ENCODE data around the gene KCNK17.

Gene KCNK17

GRCh38 chr6:39261751-39262150 is 52.5 kb downstream of the KCNK17 start:
- Histone ChIP-seq H3K14ac (ENCODE audit: low read length) (no peak overlapping the region), H3K36me3 (replicated peaks in 1 of 2; ENCODE audit: control insufficient read depth in 2 of 2, insufficient read depth in 2 of 2, low read length in 2 of 2) (no peaks in the 10 kb centered on the region), H3K4me2 (ENCODE audit: insufficient read depth, low read length, poor library complexity, severe bottlenecking) (no peak overlapping the region), H3K4ac (ENCODE audit: low read length) (no peak overlapping the region), H3K79me1 (ENCODE audit: low read depth, low read length) (no peaks in the 10 kb centered on the region), H3K23ac (ENCODE audit: low read depth, low read length, poor library complexity) (no peak overlapping the region), H2AFZ (ENCODE audit: low read length) (no peak overlapping the region), H2BK120ac (ENCODE audit: low read depth, low read length) (no peak overlapping the region), H3K18ac (ENCODE audit: low read length) (no peak overlapping the region), H3K9ac (ENCODE audit: low read depth, low read length, poor library complexity) (no peak overlapping the region), H2AK5ac (ENCODE audit: low read depth, low read length) (no peak overlapping the region), H2BK5ac (ENCODE audit: low read length) (no peak overlapping the region), H2BK15ac (ENCODE audit: low read length) (no peak overlapping the region), H3K4me1 (ENCODE audit: control insufficient read depth in 2 of 2, insufficient read depth in 1 of 2, low read depth in 1 of 2, low read length in 2 of 2) (peaks cover 0 to 1% of the 10 kb centered on the region in 2 donors), H3K4me3 (ENCODE audit: low read length in 2 of 2) (no peak overlapping the region), H4K8ac (ENCODE audit: low read depth, low read length) (no peak overlapping the region), H3K27ac (replicated peaks; ENCODE audit: low read length) (no peak overlapping the region), H2BK12ac (ENCODE audit: low read length) (no peak overlapping the region), H4K91ac (ENCODE audit: low read depth, low read length, poor library complexity) (no peak overlapping the region), H3K27me3 (ENCODE audit: control insufficient read depth in 3 of 3, insufficient read depth in 3 of 3, low read depth in 1 of 3, low read length in 3 of 3) (peaks cover 0 to 2% (median 0%) of the 10 kb centered on the region in 3 experiments), H3K9me3 (replicated peaks in 1 of 2; ENCODE audit: control insufficient read depth in 2 of 2, insufficient read depth in 1 of 2, low read depth in 1 of 2, low read length in 2 of 2) (no peaks in the 10 kb centered on the region)
- no peak for DNase-seq (ENCODE audit: low spot score)
- WGBS, 2 donors (ENCODE audit: extremely low coverage in 2 of 2, insufficient read length in 2 of 2, insufficient replicate concordance in 1 of 2) = no CpG with 5 or more reads among the region's 3 CpGs

GRCh38 chr6:39260953-39261352 is 53.3 kb downstream of the KCNK17 start:
- H2BK15ac ChIP-seq (ENCODE audit: low read length) = no peak overlapping the region
- peaks cover 0 to 1% of the 10 kb centered on the region in 2 donors for H3K4me1 ChIP-seq (ENCODE audit: control insufficient read depth in 2 of 2, insufficient read depth in 1 of 2, low read depth in 1 of 2, low read length in 2 of 2)

GRCh38 chr6:39260456-39260855 is 53.8 kb downstream of the KCNK17 start:
- no peak overlapping the region for H2AFZ ChIP-seq (ENCODE audit: low read length)
- H4K91ac ChIP-seq (ENCODE audit: low read depth, low read length, poor library complexity) = no peak overlapping the region
- no peak overlapping the region for H2AK5ac ChIP-seq (ENCODE audit: low read depth, low read length)
- no peak overlapping the region for H3K4ac ChIP-seq (ENCODE audit: low read length)
- H3K79me1 ChIP-seq (ENCODE audit: low read depth, low read length) = no peaks in the 10 kb centered on the region
- no CpG with 5 or more reads among the region's 2 CpGs for WGBS, 2 donors (ENCODE audit: extremely low coverage in 2 of 2, insufficient read length in 2 of 2, insufficient replicate concordance in 1 of 2)
- H3K27ac ChIP-seq (replicated peaks; ENCODE audit: low read length) = no peak overlapping the region
- H2BK5ac ChIP-seq (ENCODE audit: low read length) = no peak overlapping the region
- no peak overlapping the region for H2BK15ac ChIP-seq (ENCODE audit: low read length)
- H2BK12ac ChIP-seq (ENCODE audit: low read length) = no peak overlapping the region
- H3K4me3 ChIP-seq (ENCODE audit: low read length in 2 of 2) = no peak overlapping the region
- H3K9ac ChIP-seq (ENCODE audit: low read depth, low read length, poor library complexity) = no peak overlapping the region
- H3K27me3 ChIP-seq (ENCODE audit: control insufficient read depth in 3 of 3, insufficient read depth in 3 of 3, low read depth in 1 of 3, low read length in 3 of 3) = peaks cover 0 to 2% (median 0%) of the 10 kb centered on the region in 3 experiments
- no peak overlapping the region for H4K8ac ChIP-seq (ENCODE audit: low read depth, low read length)
- H3K18ac ChIP-seq (ENCODE audit: low read length) = no peak overlapping the region
- peaks cover 0 to 1% of the 10 kb centered on the region in 2 donors for H3K4me1 ChIP-seq (ENCODE audit: control insufficient read depth in 2 of 2, insufficient read depth in 1 of 2, low read depth in 1 of 2, low read length in 2 of 2)
- no peak overlapping the region for H3K4me2 ChIP-seq (ENCODE audit: insufficient read depth, low read length, poor library complexity, severe bottlenecking)
- H3K23ac ChIP-seq (ENCODE audit: low read depth, low read length, poor library complexity) = no peak overlapping the region
- H2BK120ac ChIP-seq (ENCODE audit: low read depth, low read length) = no peak overlapping the region
- no peak for DNase-seq (ENCODE audit: low spot score)
- H3K14ac ChIP-seq (ENCODE audit: low read length) = no peak overlapping the region
- no peaks in the 10 kb centered on the region for H3K36me3 ChIP-seq (replicated peaks in 1 of 2; ENCODE audit: control insufficient read depth in 2 of 2, insufficient read depth in 2 of 2, low read length in 2 of 2)
- H3K9me3 ChIP-seq (replicated peaks in 1 of 2; ENCODE audit: control insufficient read depth in 2 of 2, insufficient read depth in 1 of 2, low read depth in 1 of 2, low read length in 2 of 2) = no peaks in the 10 kb centered on the region

More at GRCh38 chr6:39260953-39261352, 53.3 kb downstream of the KCNK17 start:
- WGBS, 2 donors (ENCODE audit: extremely low coverage in 2 of 2, insufficient read length in 2 of 2, insufficient replicate concordance in 1 of 2) = no CpG with 5 or more reads among the region's 2 CpGs
- Histone ChIP-seq H4K8ac (ENCODE audit: low read depth, low read length) (no peak overlapping the region), H2BK12ac (ENCODE audit: low read length) (no peak overlapping the region), H3K4ac (ENCODE audit: low read length) (no peak overlapping the region), H4K91ac (ENCODE audit: low read depth, low read length, poor library complexity) (no peak overlapping the region), H3K9ac (ENCODE audit: low read depth, low read length, poor library complexity) (no peak overlapping the region), H3K36me3 (replicated peaks in 1 of 2; ENCODE audit: control insufficient read depth in 2 of 2, insufficient read depth in 2 of 2, low read length in 2 of 2) (no peaks in the 10 kb centered on the region), H3K4me2 (ENCODE audit: insufficient read depth, low read length, poor library complexity, severe bottlenecking) (no peak overlapping the region), H3K27ac (replicated peaks; ENCODE audit: low read length) (no peak overlapping the region), H2AFZ (ENCODE audit: low read length) (no peak overlapping the region), H2AK5ac (ENCODE audit: low read depth, low read length) (no peak overlapping the region), H3K9me3 (replicated peaks in 1 of 2; ENCODE audit: control insufficient read depth in 2 of 2, insufficient read depth in 1 of 2, low read depth in 1 of 2, low read length in 2 of 2) (no peaks in the 10 kb centered on the region), H3K27me3 (ENCODE audit: control insufficient read depth in 3 of 3, insufficient read depth in 3 of 3, low read depth in 1 of 3, low read length in 3 of 3) (peaks cover 0 to 2% (median 0%) of the 10 kb centered on the region in 3 experiments), H3K4me3 (ENCODE audit: low read length in 2 of 2) (no peak overlapping the region), H3K18ac (ENCODE audit: low read length) (no peak overlapping the region), H3K79me1 (ENCODE audit: low read depth, low read length) (no peaks in the 10 kb centered on the region), H2BK5ac (ENCODE audit: low read length) (no peak overlapping the region), H2BK120ac (ENCODE audit: low read depth, low read length) (no peak overlapping the region), H3K23ac (ENCODE audit: low read depth, low read length, poor library complexity) (no peak overlapping the region), H3K14ac (ENCODE audit: low read length) (no peak overlapping the region)
- no peak for DNase-seq (ENCODE audit: low spot score)

- no peak for DNase-seq (ENCODE audit: low spot score)
- H2AK5ac ChIP-seq (ENCODE audit: low read depth, low read length) = no peak overlapping the region
- no peak overlapping the region for H3K4me2 ChIP-seq (ENCODE audit: insufficient read depth, low read length, poor library complexity, severe bottlenecking)
- H3K9ac ChIP-seq (ENCODE audit: low read depth, low read length, poor library complexity) = no peak overlapping the region
- H2BK12ac ChIP-seq (ENCODE audit: low read length) = no peak overlapping the region
- H3K4me1 ChIP-seq (ENCODE audit: control insufficient read depth in 2 of 2, insufficient read depth in 1 of 2, low read depth in 1 of 2, low read length in 2 of 2) = peaks cover 0 to 1% of the 10 kb centered on the region in 2 donors
- H2AFZ ChIP-seq (ENCODE audit: low read length) = peak overlapping the region; percentile 28
- no peak overlapping the region for H3K4me3 ChIP-seq (ENCODE audit: low read length in 2 of 2)
- no peak overlapping the region for H2BK15ac ChIP-seq (ENCODE audit: low read length)
- H2BK120ac ChIP-seq (ENCODE audit: low read depth, low read length) = no peak overlapping the region
- peaks cover 2 to 10% of the 10 kb centered on the region in 2 donors for H3K9me3 ChIP-seq (replicated peaks in 1 of 2; ENCODE audit: control insufficient read depth in 2 of 2, insufficient read depth in 1 of 2, low read depth in 1 of 2, low read length in 2 of 2)
- no peak overlapping the region for H4K8ac ChIP-seq (ENCODE audit: low read depth, low read length)
- no peak overlapping the region for H3K14ac ChIP-seq (ENCODE audit: low read length)
- no peaks in the 10 kb centered on the region for H3K27me3 ChIP-seq (ENCODE audit: control insufficient read depth in 3 of 3, insufficient read depth in 3 of 3, low read depth in 1 of 3, low read length in 3 of 3)
- H3K36me3 ChIP-seq (replicated peaks in 1 of 2; ENCODE audit: control insufficient read depth in 2 of 2, insufficient read depth in 2 of 2, low read length in 2 of 2) = no peaks in the 10 kb centered on the region
- H4K91ac ChIP-seq (ENCODE audit: low read depth, low read length, poor library complexity) = no peak overlapping the region
- no CpG with 5 or more reads among the region's 2 CpGs for WGBS, 2 donors (ENCODE audit: extremely low coverage in 2 of 2, insufficient read length in 2 of 2, insufficient replicate concordance in 1 of 2)
- no peak overlapping the region for H3K23ac ChIP-seq (ENCODE audit: low read depth, low read length, poor library complexity)
- H3K18ac ChIP-seq (ENCODE audit: low read length) = no peak overlapping the region
- H3K79me1 ChIP-seq (ENCODE audit: low read depth, low read length) = no peaks in the 10 kb centered on the region
- no peak overlapping the region for H2BK5ac ChIP-seq (ENCODE audit: low read length)
- H3K27ac ChIP-seq (replicated peaks; ENCODE audit: low read length) = no peak overlapping the region
- H3K4ac ChIP-seq (ENCODE audit: low read length) = no peak overlapping the region
These were observed 57.8 kb downstream of the KCNK17 start for GRCh38 chr6:39256294-39256940.

All from neuronal stem cell (in vitro differentiated cells).